HCT116 (cell line): ENCODE results near the gene ESR1.

Experiments used
- POLR2AphosphoS5 ChIP-seq: IDR thresholded peaks from 2 replicates; pipeline ENCODE4 v1.6.1; 2011; ENCODE audit warnings: mild to moderate bottlenecking, low read depth, low read length, moderate library complexity
- SIN3A ChIP-seq: IDR thresholded peaks from 2 replicates; pipeline ENCODE4 v1.6.1; 2012; ENCODE audit warnings: low read depth
- TCF7L2 ChIP-seq: IDR thresholded peaks from 2 replicates; pipeline ENCODE4 v1.7.0; 2011; ENCODE audit warnings: borderline replicate concordance, inconsistent platforms; ENCODE audit not compliant: insufficient read depth, insufficient read length; ENCODE audit errors: extremely low read depth
- TF ChIP-seq, protein P1 (sequence below), 3 experiments: fragments of 200-600 bp in 1 of 3; sonication (generic) in 1 of 3; IDR thresholded peaks in 2 of 3; conservative IDR thresholded peaks in 1 of 3; 2 replicates each; pipeline ENCODE4 v1.5.1; 2012 to 2017; ENCODE audit warnings: low read depth in 2 of 3, low read length in 2 of 3, antibody characterized with exemption in 1 of 3, borderline replicate concordance in 1 of 3, control low read depth in 1 of 3, mild to moderate bottlenecking in 1 of 3, mixed read lengths in 1 of 3, mixed run types in 1 of 3, moderate library complexity in 1 of 3; ENCODE audit not compliant: insufficient read depth in 1 of 3
- TF ChIP-seq, protein P2 (sequence below): IDR thresholded peaks from 2 replicates; pipeline ENCODE4 v1.6.1; 2012; ENCODE audit warnings: low read depth

- TF ChIP-seq, protein P1, sequence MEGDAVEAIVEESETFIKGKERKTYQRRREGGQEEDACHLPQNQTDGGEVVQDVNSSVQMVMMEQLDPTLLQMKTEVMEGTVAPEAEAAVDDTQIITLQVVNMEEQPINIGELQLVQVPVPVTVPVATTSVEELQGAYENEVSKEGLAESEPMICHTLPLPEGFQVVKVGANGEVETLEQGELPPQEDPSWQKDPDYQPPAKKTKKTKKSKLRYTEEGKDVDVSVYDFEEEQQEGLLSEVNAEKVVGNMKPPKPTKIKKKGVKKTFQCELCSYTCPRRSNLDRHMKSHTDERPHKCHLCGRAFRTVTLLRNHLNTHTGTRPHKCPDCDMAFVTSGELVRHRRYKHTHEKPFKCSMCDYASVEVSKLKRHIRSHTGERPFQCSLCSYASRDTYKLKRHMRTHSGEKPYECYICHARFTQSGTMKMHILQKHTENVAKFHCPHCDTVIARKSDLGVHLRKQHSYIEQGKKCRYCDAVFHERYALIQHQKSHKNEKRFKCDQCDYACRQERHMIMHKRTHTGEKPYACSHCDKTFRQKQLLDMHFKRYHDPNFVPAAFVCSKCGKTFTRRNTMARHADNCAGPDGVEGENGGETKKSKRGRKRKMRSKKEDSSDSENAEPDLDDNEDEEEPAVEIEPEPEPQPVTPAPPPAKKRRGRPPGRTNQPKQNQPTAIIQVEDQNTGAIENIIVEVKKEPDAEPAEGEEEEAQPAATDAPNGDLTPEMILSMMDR (IDR thresholded peaks at IDR 0.05 in 2 of 3, conservative IDR thresholded peaks at IDR 0.05 in 1 of 3; ENCODE audit: borderline replicate concordance in 1 of 3, insufficient read depth in 1 of 3, low read depth in 2 of 3, low read length in 2 of 3) = no peak
- TF ChIP-seq POLR2AphosphoS5 = no peak
- TF ChIP-seq SIN3A = no peak
- TF ChIP-seq, protein P2, sequence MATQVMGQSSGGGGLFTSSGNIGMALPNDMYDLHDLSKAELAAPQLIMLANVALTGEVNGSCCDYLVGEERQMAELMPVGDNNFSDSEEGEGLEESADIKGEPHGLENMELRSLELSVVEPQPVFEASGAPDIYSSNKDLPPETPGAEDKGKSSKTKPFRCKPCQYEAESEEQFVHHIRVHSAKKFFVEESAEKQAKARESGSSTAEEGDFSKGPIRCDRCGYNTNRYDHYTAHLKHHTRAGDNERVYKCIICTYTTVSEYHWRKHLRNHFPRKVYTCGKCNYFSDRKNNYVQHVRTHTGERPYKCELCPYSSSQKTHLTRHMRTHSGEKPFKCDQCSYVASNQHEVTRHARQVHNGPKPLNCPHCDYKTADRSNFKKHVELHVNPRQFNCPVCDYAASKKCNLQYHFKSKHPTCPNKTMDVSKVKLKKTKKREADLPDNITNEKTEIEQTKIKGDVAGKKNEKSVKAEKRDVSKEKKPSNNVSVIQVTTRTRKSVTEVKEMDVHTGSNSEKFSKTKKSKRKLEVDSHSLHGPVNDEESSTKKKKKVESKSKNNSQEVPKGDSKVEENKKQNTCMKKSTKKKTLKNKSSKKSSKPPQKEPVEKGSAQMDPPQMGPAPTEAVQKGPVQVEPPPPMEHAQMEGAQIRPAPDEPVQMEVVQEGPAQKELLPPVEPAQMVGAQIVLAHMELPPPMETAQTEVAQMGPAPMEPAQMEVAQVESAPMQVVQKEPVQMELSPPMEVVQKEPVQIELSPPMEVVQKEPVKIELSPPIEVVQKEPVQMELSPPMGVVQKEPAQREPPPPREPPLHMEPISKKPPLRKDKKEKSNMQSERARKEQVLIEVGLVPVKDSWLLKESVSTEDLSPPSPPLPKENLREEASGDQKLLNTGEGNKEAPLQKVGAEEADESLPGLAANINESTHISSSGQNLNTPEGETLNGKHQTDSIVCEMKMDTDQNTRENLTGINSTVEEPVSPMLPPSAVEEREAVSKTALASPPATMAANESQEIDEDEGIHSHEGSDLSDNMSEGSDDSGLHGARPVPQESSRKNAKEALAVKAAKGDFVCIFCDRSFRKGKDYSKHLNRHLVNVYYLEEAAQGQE = no peak
- TF ChIP-seq TCF7L2 = no peak
Observed at GRCh38 chr6:152146385-152146784, 338.9 kb downstream of the ESR1 start.
